ENCODE results near the gene YARS1.

YARS1 gene

GRCh38 chr1:32816676-32817158 lies 441 bp downstream of the YARS1 start:
- Histone ChIP-seq H3K4me2 (ENCODE audit: low read depth, low read length) (peak overlapping the region; percentile 48), H2AFZ (ENCODE audit: low read length) (peak overlapping the region; percentile 39), H3K9me3 (replicated peaks; ENCODE audit: insufficient read depth, low read length) (no peaks in the 10 kb centered on the region), H3K27ac (ENCODE audit: low read length) (peak overlapping the region; percentile 70; the same call in 1 of the 2 replicates), H3K4me3 (ENCODE audit: low read length) (peak overlapping the region; percentile 95), H3F3A (ENCODE audit: insufficient read depth, low read length) (peaks cover 20% of the 10 kb centered on the region), H4K20me1 (ENCODE audit: insufficient read depth, low read length) (peaks cover 17% of the 10 kb centered on the region), H3K9ac (ENCODE audit: low read length) (peak overlapping the region; percentile 95), H3K27me3 (replicated peaks; ENCODE audit: insufficient read depth, low read length) (no peaks in the 10 kb centered on the region), H3K9me2 (replicated peaks; ENCODE audit: insufficient read depth, low read length) (no peaks in the 10 kb centered on the region), H3K4me1 (ENCODE audit: low read length) (peaks cover 30% of the 10 kb centered on the region), H3K36me3 (replicated peaks; ENCODE audit: insufficient read depth, low read length) (0 out of 2 replicates have a peak, but pooled peaks cover 5% of the 10 kb centered on the region), H3K79me2 (ENCODE audit: low read length) (peaks cover 94% of the 10 kb centered on the region)
- no peak for DNase-seq
- no peak for TF ChIP-seq EZH2 (optimal IDR thresholded peaks at IDR 0.05; ENCODE audit: low read depth, low read length)
- no peak for TF ChIP-seq EZH2phosphoT487 (IDR thresholded peaks at IDR 0.05; ENCODE audit: low read length)
- no peak for TF ChIP-seq CTCF (IDR thresholded peaks at IDR 0.05; ENCODE audit: low read length)

- peaks cover 16% of the 10 kb centered on the region for H3F3A ChIP-seq (ENCODE audit: insufficient read depth, low read length)
- no peak overlapping the region; the same call in 1 of the 2 replicates for H3K4me2 ChIP-seq (ENCODE audit: low read depth, low read length)
- no peak overlapping the region for H3K27ac ChIP-seq (ENCODE audit: low read length)
- H4K20me1 ChIP-seq (ENCODE audit: insufficient read depth, low read length), result peaks cover 26% of the 10 kb centered on the region
- no peaks in the 10 kb centered on the region for H3K9me2 ChIP-seq (replicated peaks; ENCODE audit: insufficient read depth, low read length)
- no peak for DNase-seq
- H3K4me3 ChIP-seq (ENCODE audit: low read length), result no peak overlapping the region
- H3K27me3 ChIP-seq (replicated peaks; ENCODE audit: insufficient read depth, low read length), result no peaks in the 10 kb centered on the region
- no peak overlapping the region for H2AFZ ChIP-seq (ENCODE audit: low read length)
- H3K79me2 ChIP-seq (ENCODE audit: low read length), result peaks cover 94% of the 10 kb centered on the region
- H3K9me3 ChIP-seq (replicated peaks; ENCODE audit: insufficient read depth, low read length), result no peaks in the 10 kb centered on the region
- TF ChIP-seq CTCF (IDR thresholded peaks at IDR 0.05; ENCODE audit: low read length), result no peak
- no peak for TF ChIP-seq EZH2phosphoT487 (IDR thresholded peaks at IDR 0.05; ENCODE audit: low read length)
- TF ChIP-seq EZH2 (optimal IDR thresholded peaks at IDR 0.05; ENCODE audit: low read depth, low read length), result no peak
- no peak overlapping the region for H3K9ac ChIP-seq (ENCODE audit: low read length)
- H3K4me1 ChIP-seq (ENCODE audit: low read length), result peaks cover 17% of the 10 kb centered on the region
- peaks cover 9% of the 10 kb centered on the region for H3K36me3 ChIP-seq (replicated peaks; ENCODE audit: insufficient read depth, low read length)
These were observed 3.0 kb downstream of the YARS1 start for GRCh38 chr1:32813941-32814739.

- Histone ChIP-seq H3K9me3 (replicated peaks; ENCODE audit: insufficient read depth, low read length) (no peaks in the 10 kb centered on the region), H2AFZ (ENCODE audit: low read length) (no peak overlapping the region), H3F3A (ENCODE audit: insufficient read depth, low read length) (no peaks in the 10 kb centered on the region), H3K4me1 (ENCODE audit: low read length) (peaks cover 10% of the 10 kb centered on the region; the same call in 1 of the 2 replicates), H3K4me2 (ENCODE audit: low read depth, low read length) (no peak overlapping the region), H4K20me1 (ENCODE audit: insufficient read depth, low read length) (peaks cover 30% of the 10 kb centered on the region), H3K9me2 (replicated peaks; ENCODE audit: insufficient read depth, low read length) (no peaks in the 10 kb centered on the region), H3K36me3 (replicated peaks; ENCODE audit: insufficient read depth, low read length) (peaks cover 17% of the 10 kb centered on the region), H3K9ac (ENCODE audit: low read length) (no peak overlapping the region), H3K79me2 (ENCODE audit: low read length) (peaks cover 99% of the 10 kb centered on the region), H3K4me3 (ENCODE audit: low read length) (no peak overlapping the region), H3K27me3 (replicated peaks; ENCODE audit: insufficient read depth, low read length) (no peaks in the 10 kb centered on the region), H3K27ac (ENCODE audit: low read length) (no peak overlapping the region)
- TF ChIP-seq CTCF (IDR thresholded peaks at IDR 0.05; ENCODE audit: low read length) (no peak), EZH2 (optimal IDR thresholded peaks at IDR 0.05; ENCODE audit: low read depth, low read length) (no peak), EZH2phosphoT487 (IDR thresholded peaks at IDR 0.05; ENCODE audit: low read length) (no peak)
- DNase-seq, result no peak
These were observed 5.2 kb downstream of the YARS1 start for GRCh38 chr1:32811917-32812316.
